ENCODE measurements around the gene PHF3. TPM values are rescaled to one million over a fixed set of nuclear protein-coding genes. Genes with fewer than 3 reads are reported as not detected.

Gene PHF3
- total RNA-seq, 1 experiment from 2014 or later = 46.6 TPM

DNA sequence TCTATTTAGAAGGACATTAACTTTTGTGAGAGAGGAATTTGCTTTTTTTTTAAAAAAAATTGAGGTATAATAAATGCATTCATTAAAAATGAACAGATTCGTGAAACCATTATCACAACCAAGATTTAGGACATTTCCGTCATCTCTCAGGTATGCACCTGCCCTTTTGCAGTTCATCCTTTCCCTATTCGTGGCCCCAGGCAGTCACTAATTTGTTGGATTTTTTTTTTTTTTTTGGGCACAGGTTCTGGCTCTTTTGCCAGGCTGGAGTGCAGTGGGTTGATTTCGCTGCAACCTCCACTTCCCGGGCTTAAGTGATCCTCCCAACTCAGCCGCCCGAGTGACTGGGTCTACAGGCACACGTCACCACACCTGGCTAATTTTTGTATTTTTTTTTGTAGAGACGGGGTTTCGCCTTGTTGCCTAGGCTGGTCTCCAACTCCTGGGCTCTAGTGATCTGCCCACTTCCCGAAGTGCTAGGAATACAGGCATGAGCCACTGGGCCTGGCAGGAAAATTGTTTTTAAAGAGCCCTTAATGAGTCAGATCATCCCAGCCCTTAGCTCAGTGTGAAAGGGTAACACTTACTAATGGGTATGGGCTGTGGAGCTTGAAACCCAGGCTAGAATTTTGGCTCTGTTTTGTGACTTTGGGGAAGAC is 9.2 kb downstream of the PHF3 start:
- DNase-seq = no peak
- no peaks in the 10 kb centered on the region for H3K27me3 Mint-ChIP-seq (ENCODE audit: unreplicated experiment)
- TF ChIP-seq, protein P1, sequence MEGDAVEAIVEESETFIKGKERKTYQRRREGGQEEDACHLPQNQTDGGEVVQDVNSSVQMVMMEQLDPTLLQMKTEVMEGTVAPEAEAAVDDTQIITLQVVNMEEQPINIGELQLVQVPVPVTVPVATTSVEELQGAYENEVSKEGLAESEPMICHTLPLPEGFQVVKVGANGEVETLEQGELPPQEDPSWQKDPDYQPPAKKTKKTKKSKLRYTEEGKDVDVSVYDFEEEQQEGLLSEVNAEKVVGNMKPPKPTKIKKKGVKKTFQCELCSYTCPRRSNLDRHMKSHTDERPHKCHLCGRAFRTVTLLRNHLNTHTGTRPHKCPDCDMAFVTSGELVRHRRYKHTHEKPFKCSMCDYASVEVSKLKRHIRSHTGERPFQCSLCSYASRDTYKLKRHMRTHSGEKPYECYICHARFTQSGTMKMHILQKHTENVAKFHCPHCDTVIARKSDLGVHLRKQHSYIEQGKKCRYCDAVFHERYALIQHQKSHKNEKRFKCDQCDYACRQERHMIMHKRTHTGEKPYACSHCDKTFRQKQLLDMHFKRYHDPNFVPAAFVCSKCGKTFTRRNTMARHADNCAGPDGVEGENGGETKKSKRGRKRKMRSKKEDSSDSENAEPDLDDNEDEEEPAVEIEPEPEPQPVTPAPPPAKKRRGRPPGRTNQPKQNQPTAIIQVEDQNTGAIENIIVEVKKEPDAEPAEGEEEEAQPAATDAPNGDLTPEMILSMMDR (IDR thresholded peaks at IDR 0.05; ENCODE audit: unreplicated experiment) = no peak
- H3K4me3 Mint-ChIP-seq (ENCODE audit: low read depth, unreplicated experiment) = no peak overlapping the region
- H3K27ac Mint-ChIP-seq (ENCODE audit: unreplicated experiment) = no peak overlapping the region
- no peaks in the 10 kb centered on the region for H3K9me3 Mint-ChIP-seq (ENCODE audit: low read depth, unreplicated experiment)
- CTCF ChIA-PET = no interaction called here
- intact Hi-C loops (cut with micrococcal nuclease; ENCODE audit: unreplicated experiment) = loop anchor here (5.0 kb wide), 1 partner anchor 33 kb away; no protein-coding TSS in a partner anchor
- peaks cover 6% of the 10 kb centered on the region for H3K4me1 Mint-ChIP-seq (ENCODE audit: low read depth, unreplicated experiment)
- no TSS peak for BruUV-seq (replicated peaks)
- H3K36me3 Mint-ChIP-seq (ENCODE audit: insufficient read depth, unreplicated experiment) = peaks cover 7% of the 10 kb centered on the region

DNA sequence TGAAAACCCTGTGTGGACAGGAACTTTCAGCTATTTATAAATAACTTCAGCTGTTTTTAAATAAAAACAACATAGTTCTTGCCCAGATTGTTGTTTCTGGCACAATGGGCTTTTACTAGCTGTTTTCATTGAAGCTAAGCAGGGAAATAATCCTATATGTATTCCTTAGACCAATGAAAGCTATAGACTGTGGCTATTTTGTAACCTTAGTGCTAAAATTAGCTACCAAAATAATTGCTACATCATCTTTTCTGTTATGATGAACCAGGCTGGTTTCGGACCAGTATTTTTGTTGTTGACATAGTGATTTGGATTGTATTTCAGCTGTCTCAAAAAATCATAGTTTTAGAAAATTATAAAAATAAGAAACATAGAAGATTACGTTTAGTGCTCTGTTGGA is 13.7 kb downstream of the PHF3 start:
- H3K9me3 Mint-ChIP-seq (ENCODE audit: low read depth, unreplicated experiment) = peaks cover 9% of the 10 kb centered on the region
- no peak for DNase-seq
- TF ChIP-seq, protein P1 (IDR thresholded peaks at IDR 0.05; ENCODE audit: unreplicated experiment) = no peak
- no peaks in the 10 kb centered on the region for H3K4me1 Mint-ChIP-seq (ENCODE audit: low read depth, unreplicated experiment)
- H3K27me3 Mint-ChIP-seq (ENCODE audit: unreplicated experiment) = no peaks in the 10 kb centered on the region
- CTCF ChIA-PET = no interaction called here
- no TSS peak for BruUV-seq (replicated peaks)
- peaks cover 5% of the 10 kb centered on the region for H3K36me3 Mint-ChIP-seq (ENCODE audit: insufficient read depth, unreplicated experiment)
- no peak overlapping the region for H3K4me3 Mint-ChIP-seq (ENCODE audit: low read depth, unreplicated experiment)
- intact Hi-C loops (cut with micrococcal nuclease; ENCODE audit: unreplicated experiment) = no loop called here
- no peak overlapping the region for H3K27ac Mint-ChIP-seq (ENCODE audit: unreplicated experiment)

DNA sequence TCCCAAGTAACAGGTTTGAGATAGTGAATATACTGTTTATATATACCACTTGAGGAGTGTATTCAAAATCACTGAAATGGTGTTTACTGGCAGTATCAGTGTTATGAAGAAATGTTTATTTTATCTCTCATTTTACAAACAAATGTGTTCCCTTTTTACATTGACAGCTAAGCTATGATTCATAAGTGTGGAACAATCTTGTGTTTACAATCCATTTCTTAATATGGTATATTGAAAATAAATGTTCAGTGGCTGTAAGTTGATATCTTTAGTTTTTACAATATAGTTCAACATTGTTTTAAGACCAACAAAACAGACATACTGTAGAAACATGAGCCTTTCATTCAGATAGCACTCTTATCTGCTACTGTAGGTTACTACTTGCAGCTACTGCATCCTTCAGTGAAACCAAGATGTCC is 14.3 kb downstream of the PHF3 start:
- CTCF ChIA-PET = no interaction called here
- no TSS peak for BruUV-seq (replicated peaks)
- intact Hi-C loops (cut with micrococcal nuclease; ENCODE audit: unreplicated experiment) = no loop called here
- H3K27ac Mint-ChIP-seq (ENCODE audit: unreplicated experiment) = no peak overlapping the region
- DNase-seq = no peak
- no peak overlapping the region for H3K4me3 Mint-ChIP-seq (ENCODE audit: low read depth, unreplicated experiment)
- no peaks in the 10 kb centered on the region for H3K4me1 Mint-ChIP-seq (ENCODE audit: low read depth, unreplicated experiment)
- TF ChIP-seq, protein P1 (IDR thresholded peaks at IDR 0.05; ENCODE audit: unreplicated experiment) = no peak
- H3K27me3 Mint-ChIP-seq (ENCODE audit: unreplicated experiment) = no peaks in the 10 kb centered on the region
- H3K36me3 Mint-ChIP-seq (ENCODE audit: insufficient read depth, unreplicated experiment) = peaks cover 5% of the 10 kb centered on the region
- peaks cover 9% of the 10 kb centered on the region for H3K9me3 Mint-ChIP-seq (ENCODE audit: low read depth, unreplicated experiment)

DNA sequence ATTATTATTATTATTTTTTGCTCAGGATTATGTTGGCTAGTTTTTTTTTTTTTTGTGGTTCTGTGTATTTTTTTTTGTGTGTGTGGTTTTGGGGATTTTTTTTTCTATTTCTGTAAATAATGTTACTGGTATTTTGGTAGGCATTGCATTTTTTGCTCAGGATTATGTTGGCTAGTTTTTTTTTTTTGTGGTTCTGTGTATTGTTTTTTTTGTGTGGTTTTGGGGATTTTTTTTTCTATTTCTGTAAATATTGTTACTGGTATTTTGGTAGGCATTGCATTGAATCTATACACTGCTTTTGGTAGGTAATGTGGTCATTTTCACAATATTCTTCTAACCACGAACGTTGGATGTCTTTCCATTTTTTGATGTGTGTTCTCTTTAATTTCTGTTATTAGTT is 17.4 kb downstream of the PHF3 start:
- Mint-ChIP-seq H3K27ac (ENCODE audit: unreplicated experiment) (no peak overlapping the region), H3K9me3 (ENCODE audit: low read depth, unreplicated experiment) (peaks cover 9% of the 10 kb centered on the region), H3K27me3 (ENCODE audit: unreplicated experiment) (no peaks in the 10 kb centered on the region), H3K4me1 (ENCODE audit: low read depth, unreplicated experiment) (no peaks in the 10 kb centered on the region), H3K4me3 (ENCODE audit: low read depth, unreplicated experiment) (no peak overlapping the region), H3K36me3 (ENCODE audit: insufficient read depth, unreplicated experiment) (peaks cover 5% of the 10 kb centered on the region)
- CTCF ChIA-PET = no interaction called here
- DNase-seq = no peak
- BruUV-seq (replicated peaks) = no TSS peak
- TF ChIP-seq, protein P1 (IDR thresholded peaks at IDR 0.05; ENCODE audit: unreplicated experiment) = no peak
- intact Hi-C loops (cut with micrococcal nuclease; ENCODE audit: unreplicated experiment) = no loop called here

Measured in Calu3 (cell line).